PC-3 (cell line): ENCODE measurements around the gene FSTL3. TPM values are rescaled to one million over a fixed set of nuclear protein-coding genes. Genes with fewer than 3 reads are reported as not detected.

Experiments used
- ATAC-seq: fragments of 200-7000 bp; cut with Tn5 transposase; 2 replicates; pipeline ENCODE4 v1.9.1; 2020; ENCODE audit warnings: mild to moderate bottlenecking, moderate library complexity
- BruUV-seq: library from RNA; stranded (reverse); fragments of 400-500 nt; replicated peaks from 2 replicates; lab custom pipeline; 2021; lab: Mats Ljungman, UMichigan
- CTCF ChIA-PET: fragments of 300-600 bp; sonication (Branson Sonifier 250); formaldehyde crosslinking; loops from one replicate; lab custom pipeline; 2022; ENCODE audit warnings: antibody characterized with exemption; lab: Charles Lee
- POLR2A ChIA-PET: fragments of 300-600 bp; sonication (Branson Sonifier 250); formaldehyde crosslinking; loops from one replicate; lab custom pipeline; 2022; ENCODE audit warnings: antibody characterized with exemption; ENCODE audit not compliant: unreplicated experiment; lab: Charles Lee
- DNase-seq: peaks from one replicate; pipeline ENCODE4 v3.0.0-alpha.2; 2015
- H2AFZ ChIP-seq: fragments of 300-600 bp; sonication (generic); 2 replicates; pipeline ENCODE4 v1.6.0; 2016; ENCODE audit warnings: antibody characterized with exemption, low read length
- H3F3A ChIP-seq: fragments of 300-600 bp; sonication (generic); one replicate; pipeline ENCODE4 v1.6.0; 2017; ENCODE audit warnings: antibody characterized with exemption, low read length, control low read depth, mild to moderate bottlenecking; ENCODE audit not compliant: unreplicated experiment
- H3K27ac ChIP-seq: fragments of 300-600 bp; sonication (generic); 2 replicates; pipeline ENCODE4 v1.5.1; 2016; ENCODE audit warnings: mild to moderate bottlenecking, low read length
- H3K27me3 ChIP-seq: fragments of 300-600 bp; sonication (generic); 2 replicates; pipeline ENCODE4 v1.6.1; 2016; ENCODE audit warnings: low read length, mixed read lengths
- H3K36me3 ChIP-seq: fragments of 300-600 bp; sonication (generic); 2 replicates; pipeline ENCODE4 v1.6.1; 2016; ENCODE audit warnings: low read depth, mixed run types, low read length, mixed read lengths
- H3K4me1 ChIP-seq: fragments of 300-600 bp; sonication (generic); 2 replicates; pipeline ENCODE4 v1.5.1; 2016; ENCODE audit warnings: low read length; ENCODE audit not compliant: insufficient read depth
- H3K4me2 ChIP-seq: fragments of 300-600 bp; sonication (generic); 2 replicates; pipeline ENCODE4 v1.6.0; 2016; ENCODE audit warnings: low read length
- H3K4me3 ChIP-seq: fragments of 300-600 bp; sonication (generic); 2 replicates; pipeline ENCODE4 v1.5.1; 2016; ENCODE audit warnings: mild to moderate bottlenecking, low read length, mixed read lengths
- H3K79me2 ChIP-seq: fragments of 300-600 bp; sonication (generic); 2 replicates; pipeline ENCODE4 v1.6.1; 2017; ENCODE audit warnings: low read length, mixed read lengths
- H3K9ac ChIP-seq: fragments of 300-600 bp; sonication (generic); 2 replicates; pipeline ENCODE4 v1.6.0; 2016; ENCODE audit warnings: mild to moderate bottlenecking, low read length
- H3K9me2 ChIP-seq: fragments of 300-600 bp; sonication (generic); replicated peaks from 2 replicates; pipeline ENCODE4 v1.6.1; 2016; ENCODE audit warnings: mixed run types, low read length, mixed read lengths
- H3K9me3 ChIP-seq: fragments of 300-600 bp; sonication (generic); 2 replicates; pipeline ENCODE4 v1.6.1; 2016; ENCODE audit warnings: low read length, mixed read lengths
- H4K20me1 ChIP-seq: fragments of 300-600 bp; sonication (generic); 2 replicates; pipeline ENCODE4 v1.6.1; 2016; ENCODE audit warnings: low read length, mixed read lengths
- EZH2 ChIP-seq: fragments of 300-600 bp; sonication (generic); IDR thresholded peaks from one replicate; pipeline ENCODE4 v1.6.1; 2017; ENCODE audit warnings: antibody characterized with exemption, mild to moderate bottlenecking, low read length; ENCODE audit not compliant: unreplicated experiment
- EZH2phosphoT487 ChIP-seq: fragments of 300-600 bp; sonication (generic); IDR thresholded peaks from 2 replicates; pipeline ENCODE4 v1.6.1; 2018; ENCODE audit warnings: mild to moderate bottlenecking, antibody characterized with exemption, low read length, borderline replicate concordance
- intact Hi-C: fragments of 100-400 bp; cut with micrococcal nuclease; formaldehyde crosslinking; loops from 2 replicates; pipeline ENCODE4 v1.9.0; 2023
- total RNA-seq: library from RNA; depleted of rRNA; stranded (reverse); fragments of >200 nt; gene quantifications from 2 replicates; pipeline ENCODE4 v1.2.3, GENCODE V29; 2014
- TF ChIP-seq, protein P1 (sequence below): fragments of 300-600 bp; sonication (generic); conservative IDR thresholded peaks from 2 replicates; pipeline ENCODE4 v1.5.1; 2017; ENCODE audit warnings: antibody characterized with exemption, low read depth, mild to moderate bottlenecking, low read length

The FSTL3 gene
- total RNA-seq, 1 experiment from 2014 or later: 53.3 TPM

DNA sequence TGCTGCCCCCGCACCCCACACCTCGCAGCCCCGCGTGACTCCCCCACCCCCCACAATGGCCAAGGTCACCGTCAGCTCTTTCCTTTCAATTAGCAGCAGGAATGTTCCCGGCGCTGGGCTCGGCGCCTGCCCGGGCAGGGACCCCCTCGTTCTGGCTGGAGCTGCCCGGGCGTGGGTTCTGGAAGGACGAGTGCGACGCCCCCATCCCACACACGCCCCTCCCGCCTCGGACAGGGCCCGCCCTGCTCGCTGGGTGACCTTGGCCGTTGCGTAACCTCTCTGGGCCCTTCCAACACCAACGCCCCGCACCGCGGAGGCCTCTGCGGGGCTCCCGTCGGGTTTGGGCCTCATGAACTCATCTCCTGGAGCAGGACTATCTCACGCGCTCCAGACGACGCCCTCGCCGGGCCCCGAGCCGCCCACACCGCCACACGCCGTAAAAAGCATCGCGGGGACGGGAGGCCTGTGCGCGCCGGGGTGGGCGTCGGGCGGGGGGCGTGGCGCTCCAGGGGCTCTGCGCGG lies 42.9 kb downstream of the FSTL3 start:
- Histone ChIP-seq H3F3A (no peaks in the 10 kb centered on the region), H3K27me3 (no peaks in the 10 kb centered on the region), H4K20me1 (no peaks in the 10 kb centered on the region), H3K4me3 (no peak overlapping the region), H3K9ac (no peak overlapping the region), H2AFZ (no peak overlapping the region), H3K9me2 (no peaks in the 10 kb centered on the region), H3K36me3 (no peaks in the 10 kb centered on the region), H3K9me3 (no peaks in the 10 kb centered on the region), H3K4me1 (no peaks in the 10 kb centered on the region), H3K79me2 (no peaks in the 10 kb centered on the region), H3K4me2 (no peak overlapping the region), H3K27ac (no peak overlapping the region)
- POLR2A ChIA-PET: no interaction called here
- TF ChIP-seq EZH2: no peak
- TF ChIP-seq EZH2phosphoT487: no peak
- TF ChIP-seq, protein P1, sequence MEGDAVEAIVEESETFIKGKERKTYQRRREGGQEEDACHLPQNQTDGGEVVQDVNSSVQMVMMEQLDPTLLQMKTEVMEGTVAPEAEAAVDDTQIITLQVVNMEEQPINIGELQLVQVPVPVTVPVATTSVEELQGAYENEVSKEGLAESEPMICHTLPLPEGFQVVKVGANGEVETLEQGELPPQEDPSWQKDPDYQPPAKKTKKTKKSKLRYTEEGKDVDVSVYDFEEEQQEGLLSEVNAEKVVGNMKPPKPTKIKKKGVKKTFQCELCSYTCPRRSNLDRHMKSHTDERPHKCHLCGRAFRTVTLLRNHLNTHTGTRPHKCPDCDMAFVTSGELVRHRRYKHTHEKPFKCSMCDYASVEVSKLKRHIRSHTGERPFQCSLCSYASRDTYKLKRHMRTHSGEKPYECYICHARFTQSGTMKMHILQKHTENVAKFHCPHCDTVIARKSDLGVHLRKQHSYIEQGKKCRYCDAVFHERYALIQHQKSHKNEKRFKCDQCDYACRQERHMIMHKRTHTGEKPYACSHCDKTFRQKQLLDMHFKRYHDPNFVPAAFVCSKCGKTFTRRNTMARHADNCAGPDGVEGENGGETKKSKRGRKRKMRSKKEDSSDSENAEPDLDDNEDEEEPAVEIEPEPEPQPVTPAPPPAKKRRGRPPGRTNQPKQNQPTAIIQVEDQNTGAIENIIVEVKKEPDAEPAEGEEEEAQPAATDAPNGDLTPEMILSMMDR: no peak
- BruUV-seq: no TSS peak
- no peak for DNase-seq
- intact Hi-C loops: no loop called here
- CTCF ChIA-PET: no interaction called here
- ATAC-seq: no peak

DNA sequence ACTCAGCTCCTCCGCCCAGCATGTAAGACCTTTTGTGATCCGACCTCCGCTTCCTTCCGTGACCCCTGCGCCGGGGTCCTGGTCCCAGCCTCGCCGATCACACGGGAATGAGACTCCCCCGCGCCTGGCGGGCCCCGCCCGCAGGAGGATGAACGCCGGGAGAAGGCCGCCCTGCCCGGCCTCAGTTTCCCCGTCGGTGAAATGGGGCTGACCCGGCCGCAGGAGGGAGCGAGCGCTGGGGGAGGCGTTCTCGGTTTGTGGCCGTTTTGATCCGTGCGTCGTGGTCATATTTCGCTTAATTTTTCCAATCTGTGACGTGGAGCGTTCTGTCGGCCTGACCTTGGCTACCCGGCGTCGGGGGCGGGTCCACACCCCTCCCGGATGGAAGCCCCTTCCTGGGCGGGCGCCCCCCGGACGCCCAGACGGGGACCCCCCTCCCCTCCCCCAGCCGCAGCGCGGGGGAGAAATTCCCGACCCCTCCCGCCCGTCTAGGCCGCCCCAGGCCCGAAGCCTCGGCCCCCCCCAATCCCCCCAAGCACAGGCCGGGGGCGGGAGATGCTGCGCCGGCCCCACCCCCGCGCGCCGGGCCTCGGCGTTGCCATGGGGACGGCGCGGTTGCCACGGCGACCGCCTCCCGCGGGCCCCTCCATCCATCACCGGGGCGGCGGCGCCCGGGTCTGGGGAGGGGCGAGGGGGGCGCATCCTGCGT lies 43.6 kb downstream of the FSTL3 start:
- no peaks in the 10 kb centered on the region for H3K9me3 ChIP-seq
- H3K36me3 ChIP-seq: no peaks in the 10 kb centered on the region
- TF ChIP-seq EZH2phosphoT487 (no peak), EZH2 (no peak)
- TF ChIP-seq, protein P1: no peak
- no peaks in the 10 kb centered on the region for H3K79me2 ChIP-seq
- ATAC-seq: no peak
- H3K27ac ChIP-seq: no peak overlapping the region
- H3F3A ChIP-seq: no peaks in the 10 kb centered on the region
- no peaks in the 10 kb centered on the region for H3K9me2 ChIP-seq
- no TSS peak for BruUV-seq
- no peaks in the 10 kb centered on the region for H4K20me1 ChIP-seq
- no peak overlapping the region for H2AFZ ChIP-seq
- no peaks in the 10 kb centered on the region for H3K4me1 ChIP-seq
- CTCF ChIA-PET: no interaction called here
- H3K27me3 ChIP-seq: no peaks in the 10 kb centered on the region
- POLR2A ChIA-PET: no interaction called here
- no peak for DNase-seq
- H3K4me3 ChIP-seq: no peak overlapping the region
- H3K9ac ChIP-seq: no peak overlapping the region
- H3K4me2 ChIP-seq: no peak overlapping the region
- intact Hi-C loops: no loop called here
